Suprapubic skin (tissue), 3 donors: ENCODE measurements around the gene ZNF383.
A peak's percentile ranks its signal among the peaks of the same experiment; 100 is the strongest.

ENCODE experiments used
- CTCF ChIP-seq, 2 donors: fragments of 200-600 bp in 1 of 2; fragments of 450-650 bp in 1 of 2; sonication (generic) in 1 of 2; IDR thresholded peaks; one replicate each; pipeline ENCODE4 v1.5.1; 2016 to 2019; ENCODE audit warnings: antibody characterized with exemption in 2 of 2, mild to moderate bottlenecking in 1 of 2, moderate library complexity in 1 of 2
- POLR2A ChIP-seq, 2 donors: fragments of 450-650 bp; IDR thresholded peaks; one replicate each; pipeline ENCODE4 v1.6.1; 2017; ENCODE audit warnings: antibody characterized with exemption in 2 of 2, mild to moderate bottlenecking in 2 of 2, moderate library complexity in 2 of 2

GRCh38 chr19:37227996-37228395, 10.0 kb downstream of the ZNF383 start:
- no peak for TF ChIP-seq POLR2A (IDR thresholded peaks at IDR 0.05)
- peak in 1 of 2 donors; percentile 30 for TF ChIP-seq CTCF (IDR thresholded peaks at IDR 0.05)
